ENCODE measurements around the gene AGPAT3. TPM values are rescaled to one million over a fixed set of nuclear protein-coding genes. Genes with fewer than 3 reads are reported as not detected.

The AGPAT3 gene
- total RNA-seq, 6 donors from 2014 or later = 55.0 to 102 (median 70.0) TPM

DNA sequence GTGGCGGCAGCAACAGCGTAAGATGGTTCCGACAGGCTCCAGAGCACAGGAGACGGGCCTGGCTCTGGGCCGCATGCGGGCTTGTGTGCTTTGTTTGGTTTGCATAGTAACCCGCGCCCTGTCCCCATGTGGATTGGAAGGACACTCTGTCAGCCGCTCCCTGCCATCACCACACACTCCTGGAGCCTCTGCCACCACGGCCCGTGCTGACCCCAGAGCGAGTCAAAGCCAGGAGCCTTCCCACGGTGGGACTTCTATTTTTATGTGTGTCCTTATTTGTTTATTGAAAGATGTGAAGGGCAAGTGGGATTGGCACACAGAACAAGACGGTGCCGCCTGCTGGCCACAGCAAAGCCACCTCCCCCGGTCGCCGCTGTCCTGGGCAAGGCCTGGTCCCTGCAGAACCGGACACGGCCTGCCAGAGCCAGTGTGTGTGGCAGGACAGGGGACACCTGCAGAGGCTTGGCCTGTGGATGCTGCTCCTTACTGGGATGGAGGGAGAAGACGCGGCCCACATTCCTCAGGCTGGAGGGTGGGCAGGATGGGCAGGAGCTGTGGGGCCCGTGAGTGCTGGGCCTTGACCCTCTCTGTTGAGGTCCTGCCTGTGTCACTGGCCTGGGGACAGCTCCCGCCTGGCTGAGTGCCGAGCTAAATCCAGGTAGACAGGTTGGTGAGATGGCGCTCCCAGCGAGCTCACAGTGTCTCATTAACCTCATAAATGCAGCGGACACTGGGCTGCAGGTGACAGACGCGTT, 64.4 kb downstream of the AGPAT3 start:
- ATAC-seq (ENCODE audit: low FRiP score in 2 of 2) = no peak
- H3K4me3 ChIP-seq = no peak overlapping the region
- peak in 1 of 2 donors; percentile 65 for DNase-seq

DNA sequence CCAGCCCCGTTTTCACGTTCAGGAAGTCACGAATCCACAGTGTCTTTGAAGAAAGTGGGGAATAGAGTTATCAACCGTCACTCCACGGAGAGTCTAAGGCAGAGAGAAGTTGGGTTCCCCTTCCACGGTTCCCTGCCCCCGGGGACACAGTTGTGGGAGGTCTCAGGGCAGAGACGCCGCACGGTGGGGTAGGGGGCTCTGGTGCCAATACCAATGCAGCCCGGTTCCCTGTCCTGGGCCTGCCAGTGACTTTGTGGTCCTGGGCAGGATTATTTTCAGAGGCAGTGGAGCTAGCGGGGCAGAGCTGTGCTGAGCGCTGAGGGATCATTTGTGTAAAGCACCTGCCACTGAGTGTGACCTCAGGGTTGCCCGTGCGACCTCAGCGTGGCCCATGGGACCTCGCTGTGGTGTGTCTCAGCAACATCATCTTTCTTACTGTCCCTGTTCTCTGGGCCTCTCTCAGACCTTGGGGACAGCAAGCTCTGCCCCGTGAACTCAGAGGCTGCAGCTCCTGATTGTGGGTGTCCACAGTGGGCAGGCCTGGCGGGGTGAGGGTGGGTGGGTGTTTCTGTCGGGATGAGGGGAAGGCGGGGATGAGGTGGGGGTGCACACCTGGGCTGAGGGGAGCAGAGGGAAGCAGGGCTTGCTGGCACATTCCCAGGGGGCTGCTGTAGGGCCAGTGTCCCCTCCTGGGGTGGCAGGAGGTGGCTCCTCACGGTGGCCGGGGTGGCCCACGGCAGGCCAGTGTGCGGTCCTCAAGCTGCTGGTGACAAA, 65.2 kb downstream of the AGPAT3 start:
- TF ChIP-seq POLR2AphosphoS5 (IDR thresholded peaks at IDR 0.05) = no peak
- TF ChIP-seq, protein P1, sequence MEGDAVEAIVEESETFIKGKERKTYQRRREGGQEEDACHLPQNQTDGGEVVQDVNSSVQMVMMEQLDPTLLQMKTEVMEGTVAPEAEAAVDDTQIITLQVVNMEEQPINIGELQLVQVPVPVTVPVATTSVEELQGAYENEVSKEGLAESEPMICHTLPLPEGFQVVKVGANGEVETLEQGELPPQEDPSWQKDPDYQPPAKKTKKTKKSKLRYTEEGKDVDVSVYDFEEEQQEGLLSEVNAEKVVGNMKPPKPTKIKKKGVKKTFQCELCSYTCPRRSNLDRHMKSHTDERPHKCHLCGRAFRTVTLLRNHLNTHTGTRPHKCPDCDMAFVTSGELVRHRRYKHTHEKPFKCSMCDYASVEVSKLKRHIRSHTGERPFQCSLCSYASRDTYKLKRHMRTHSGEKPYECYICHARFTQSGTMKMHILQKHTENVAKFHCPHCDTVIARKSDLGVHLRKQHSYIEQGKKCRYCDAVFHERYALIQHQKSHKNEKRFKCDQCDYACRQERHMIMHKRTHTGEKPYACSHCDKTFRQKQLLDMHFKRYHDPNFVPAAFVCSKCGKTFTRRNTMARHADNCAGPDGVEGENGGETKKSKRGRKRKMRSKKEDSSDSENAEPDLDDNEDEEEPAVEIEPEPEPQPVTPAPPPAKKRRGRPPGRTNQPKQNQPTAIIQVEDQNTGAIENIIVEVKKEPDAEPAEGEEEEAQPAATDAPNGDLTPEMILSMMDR (IDR thresholded peaks at IDR 0.05) = no peak
- no peak for TF ChIP-seq EP300 (IDR thresholded peaks at IDR 0.05)
- no peak for ATAC-seq (ENCODE audit: low FRiP score in 2 of 2)
- Histone ChIP-seq H3K36me3 (peaks cover 0 to 30% (median 8%) of the 10 kb centered on the region in 4 donors), H3K27ac (peak overlapping the region in 1 of 4 donors; percentile 27), H3K4me3 (no peak overlapping the region), H3K9me3 (no peaks in the 10 kb centered on the region), H3K4me1 (peaks cover 0 to 16% (median 5%) of the 10 kb centered on the region in 4 donors), H3K27me3 (no peaks in the 10 kb centered on the region)
- DNase-seq = peak in 1 of 2 donors; percentile 39
- 88 to 96% methylated on average over 5 to 25 of the region's 25 CpGs for WGBS, 2 donors

More for the DNA sequence above, 64.4 kb downstream of the AGPAT3 start:
- H3K9me3 ChIP-seq = no peaks in the 10 kb centered on the region
- WGBS, 2 donors = 89 to 93% methylated on average over 15 to 29 of the region's 30 CpGs
- TF ChIP-seq EP300 (IDR thresholded peaks at IDR 0.05) (no peak), POLR2AphosphoS5 (IDR thresholded peaks at IDR 0.05) (no peak), POLR2A (IDR thresholded peaks at IDR 0.05) (no peak)
- TF ChIP-seq, protein P1 (IDR thresholded peaks at IDR 0.05) = no peak
- H3K27ac ChIP-seq = peak overlapping the region in 2 of 4 donors; percentile 0 to 27
- H3K27me3 ChIP-seq = no peaks in the 10 kb centered on the region
- H3K4me1 ChIP-seq = peaks cover 0 to 16% (median 6%) of the 10 kb centered on the region in 4 donors
- H3K36me3 ChIP-seq = peaks cover 0 to 38% (median 9%) of the 10 kb centered on the region in 4 donors

DNA sequence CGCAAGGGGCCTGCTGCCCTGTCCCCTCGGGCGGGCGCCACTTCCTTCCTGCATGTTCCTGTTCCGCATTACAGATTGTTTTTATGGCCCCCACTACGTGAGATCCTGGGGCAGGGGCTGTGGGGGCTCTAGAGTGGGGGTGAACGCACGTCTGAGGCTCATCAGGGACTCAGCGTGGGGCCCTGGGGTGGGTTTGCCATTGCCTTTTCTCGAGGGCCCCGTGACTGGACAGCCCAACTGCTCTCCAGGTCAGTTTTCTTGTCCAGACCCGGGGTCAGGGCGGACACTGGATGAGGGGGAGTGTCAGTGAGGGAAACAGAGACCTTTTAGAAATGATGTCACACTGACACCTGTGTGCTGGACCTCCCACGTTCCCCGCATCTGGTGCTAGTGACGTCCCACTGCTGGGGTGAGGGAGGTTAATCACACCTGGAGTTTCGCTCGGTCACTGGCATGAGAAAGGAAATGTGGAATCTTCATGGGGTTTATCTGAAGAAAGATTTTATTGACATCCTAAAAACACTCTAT, 65.9 kb downstream of the AGPAT3 start:
- Histone ChIP-seq H3K9me3 (no peaks in the 10 kb centered on the region), H3K4me1 (peaks cover 6 to 18% (median 11%) of the 10 kb centered on the region in 4 donors), H3K4me3 (no peak overlapping the region), H3K27me3 (no peaks in the 10 kb centered on the region), H3K27ac (no peak overlapping the region), H3K36me3 (peaks cover 0 to 26% (median 5%) of the 10 kb centered on the region in 4 donors)
- TF ChIP-seq EP300 (IDR thresholded peaks at IDR 0.05) (no peak), POLR2AphosphoS5 (IDR thresholded peaks at IDR 0.05) (no peak), POLR2A (IDR thresholded peaks at IDR 0.05) (no peak)
- TF ChIP-seq, protein P1 (IDR thresholded peaks at IDR 0.05) = no peak
- DNase-seq = no peak
- no peak for ATAC-seq (ENCODE audit: low FRiP score in 2 of 2)
- 74 to 76% methylated on average over 16 to 18 of the region's 18 CpGs for WGBS, 2 donors

DNA sequence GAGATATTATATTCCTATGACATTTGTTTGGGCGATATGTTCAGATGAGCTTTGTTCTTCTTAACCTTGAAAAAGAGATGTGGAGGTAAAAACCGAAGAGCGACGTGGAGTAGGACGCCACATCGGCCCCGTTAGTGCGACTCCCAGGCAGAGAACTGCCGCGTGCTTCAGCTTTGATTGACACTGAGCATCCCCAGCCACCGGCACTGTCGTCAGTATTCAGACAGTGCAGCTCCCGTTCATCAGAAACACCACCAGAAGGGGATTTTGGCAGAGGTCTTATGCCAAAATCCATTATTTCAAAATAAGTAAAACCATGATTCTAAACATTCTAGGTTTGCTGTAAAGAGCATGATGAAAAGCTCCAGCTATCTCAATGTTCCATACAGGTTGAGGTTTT, 66.5 kb downstream of the AGPAT3 start:
- Histone ChIP-seq H3K27me3 (no peaks in the 10 kb centered on the region), H3K36me3 (peaks cover 0 to 23% (median 5%) of the 10 kb centered on the region in 4 donors), H3K4me3 (no peak overlapping the region), H3K27ac (no peak overlapping the region), H3K4me1 (peaks cover 9 to 23% (median 17%) of the 10 kb centered on the region in 4 donors), H3K9me3 (no peaks in the 10 kb centered on the region)
- TF ChIP-seq POLR2AphosphoS5 (IDR thresholded peaks at IDR 0.05) (no peak), POLR2A (IDR thresholded peaks at IDR 0.05) (no peak), EP300 (IDR thresholded peaks at IDR 0.05) (no peak)
- TF ChIP-seq, protein P1 (IDR thresholded peaks at IDR 0.05) = no peak
- WGBS, 2 donors = 82% methylated on average over 13 of the region's 13 CpGs
- DNase-seq = no peak
- no peak for ATAC-seq (ENCODE audit: low FRiP score in 2 of 2)

Measured in upper lobe of left lung (tissue), 6 donors.